Gastroesophageal sphincter (tissue), 3 donors: ENCODE results near the gene SPINK2.

ENCODE experiments used
- EP300 ChIP-seq: sonication (generic); formaldehyde crosslinking; IDR thresholded peaks from one replicate; pipeline ENCODE4 v1.6.1; 2017; ENCODE audit warnings: antibody characterized with exemption, mild to moderate bottlenecking
- POLR2A ChIP-seq, 2 donors: fragments of 450-650 bp; IDR thresholded peaks; one replicate each; pipeline ENCODE4 v1.6.1; 2017; ENCODE audit warnings: antibody characterized with exemption in 2 of 2, mild to moderate bottlenecking in 2 of 2, moderate library complexity in 1 of 2
- POLR2AphosphoS5 ChIP-seq: sonication (generic); formaldehyde crosslinking; IDR thresholded peaks from one replicate; pipeline ENCODE4 v1.6.1; 2017; ENCODE audit warnings: antibody characterized with exemption
- TF ChIP-seq, protein P1 (sequence below), 4 experiments: fragments of 200-600 bp in 2 of 4; fragments of 450-650 bp in 2 of 4; sonication (generic) in 1 of 4; IDR thresholded peaks; one replicate each; pipeline ENCODE4 v1.5.1; 2017 to 2019; ENCODE audit warnings: antibody characterized with exemption in 4 of 4, mild to moderate bottlenecking in 2 of 4, moderate library complexity in 2 of 4

DNA sequence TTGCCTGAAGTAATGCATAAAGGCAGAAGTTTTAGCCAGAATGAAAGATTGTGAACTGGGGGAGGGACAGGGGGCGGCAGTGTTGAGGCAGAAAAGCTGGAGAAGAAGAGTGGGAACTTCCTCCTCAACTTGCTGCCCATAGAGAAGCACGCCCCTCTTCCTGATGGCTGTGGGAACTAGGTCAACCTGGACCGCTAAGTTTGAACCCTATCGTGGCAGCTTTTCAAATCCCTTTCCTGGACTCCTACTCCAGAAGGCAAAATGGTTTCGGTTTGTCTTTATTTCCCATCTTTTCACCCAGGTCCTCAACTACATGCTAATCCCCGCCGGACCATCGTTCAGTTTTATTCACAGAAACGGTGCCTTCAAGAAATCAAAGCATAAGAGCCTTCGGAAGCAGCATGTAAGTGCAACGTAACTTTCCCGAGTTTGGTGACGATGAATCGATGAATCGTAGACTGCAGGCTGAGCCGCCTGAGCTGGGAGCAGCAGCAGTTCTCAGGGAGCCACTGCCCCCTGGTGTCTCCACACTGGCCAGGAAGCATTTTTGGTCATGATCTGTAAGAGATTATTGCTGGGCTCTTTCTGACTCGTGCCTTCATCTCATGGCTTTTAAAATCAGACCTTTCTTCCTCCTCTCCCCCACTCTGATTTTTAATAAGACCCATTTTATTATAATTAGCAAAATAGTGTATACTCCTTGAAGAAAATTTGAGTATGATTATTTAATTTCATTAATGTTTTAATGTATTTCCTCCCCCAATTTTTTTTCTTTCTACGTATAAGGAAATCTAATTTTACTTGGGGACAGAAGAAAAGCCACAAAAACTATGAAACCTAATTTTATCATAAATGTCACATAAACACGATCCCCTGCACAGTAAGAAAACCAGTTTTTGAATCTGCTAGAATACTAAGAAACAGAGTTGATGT is 21.4 kb downstream of the SPINK2 start:
- TF ChIP-seq, protein P1, sequence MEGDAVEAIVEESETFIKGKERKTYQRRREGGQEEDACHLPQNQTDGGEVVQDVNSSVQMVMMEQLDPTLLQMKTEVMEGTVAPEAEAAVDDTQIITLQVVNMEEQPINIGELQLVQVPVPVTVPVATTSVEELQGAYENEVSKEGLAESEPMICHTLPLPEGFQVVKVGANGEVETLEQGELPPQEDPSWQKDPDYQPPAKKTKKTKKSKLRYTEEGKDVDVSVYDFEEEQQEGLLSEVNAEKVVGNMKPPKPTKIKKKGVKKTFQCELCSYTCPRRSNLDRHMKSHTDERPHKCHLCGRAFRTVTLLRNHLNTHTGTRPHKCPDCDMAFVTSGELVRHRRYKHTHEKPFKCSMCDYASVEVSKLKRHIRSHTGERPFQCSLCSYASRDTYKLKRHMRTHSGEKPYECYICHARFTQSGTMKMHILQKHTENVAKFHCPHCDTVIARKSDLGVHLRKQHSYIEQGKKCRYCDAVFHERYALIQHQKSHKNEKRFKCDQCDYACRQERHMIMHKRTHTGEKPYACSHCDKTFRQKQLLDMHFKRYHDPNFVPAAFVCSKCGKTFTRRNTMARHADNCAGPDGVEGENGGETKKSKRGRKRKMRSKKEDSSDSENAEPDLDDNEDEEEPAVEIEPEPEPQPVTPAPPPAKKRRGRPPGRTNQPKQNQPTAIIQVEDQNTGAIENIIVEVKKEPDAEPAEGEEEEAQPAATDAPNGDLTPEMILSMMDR (IDR thresholded peaks at IDR 0.05): peak; percentile 66 to 86 (median 80)
- TF ChIP-seq POLR2A (IDR thresholded peaks at IDR 0.05) (no peak), POLR2AphosphoS5 (no peak), EP300 (no peak)
